H1 (cell line): ENCODE results near the gene CALY.

Source experiments
- ATF2 ChIP-seq: IDR thresholded peaks from 2 replicates; pipeline ENCODE4 v1.6.1; 2012; ENCODE audit warnings: low read length, inconsistent platforms
- CHD1 ChIP-seq: IDR thresholded peaks from 2 replicates; pipeline ENCODE4 v1.6.1; 2012; ENCODE audit warnings: low read depth, low read length, improper control_type of control experiment
- CHD2 ChIP-seq: IDR thresholded peaks from 2 replicates; pipeline ENCODE4 v1.6.1; 2012; ENCODE audit warnings: low read length, improper control_type of control experiment
- HDAC6 ChIP-seq: IDR thresholded peaks from one replicate; pipeline ENCODE4 v1.7.1; 2012; ENCODE audit warnings: low read depth, mild to moderate bottlenecking, inconsistent platforms, low read length, moderate library complexity
- SUZ12 ChIP-seq: fragments of 200-600 bp; sonication (generic); IDR thresholded peaks from 2 replicates; pipeline ENCODE4 v1.6.1; 2012; ENCODE audit warnings: mild to moderate bottlenecking, inconsistent platforms, low read length, moderate library complexity, mixed read lengths
- TAF1 ChIP-seq: IDR thresholded peaks from 2 replicates; pipeline ENCODE4 v1.6.1; 2011; ENCODE audit warnings: mild to moderate bottlenecking, low read depth, low read length
- ZNF274 ChIP-seq: IDR thresholded peaks from 2 replicates; pipeline ENCODE4 v1.7.0; 2012; ENCODE audit warnings: low read length, borderline replicate concordance; ENCODE audit errors: extremely low read depth
- TF ChIP-seq, protein P1 (sequence below): IDR thresholded peaks from 2 replicates; pipeline ENCODE4 v1.6.1; 2012; ENCODE audit warnings: inconsistent platforms
- TF ChIP-seq, protein P2 (sequence below), 3 experiments: IDR thresholded peaks; 1 replicate in 2 of 3; 2 replicates in 1 of 3; pipeline versions ENCODE4 v1.5.1 to v1.6.1; 2011; ENCODE audit warnings: low read length in 3 of 3, mild to moderate bottlenecking in 3 of 3, inconsistent platforms in 2 of 3, low read depth in 1 of 3, moderate library complexity in 1 of 3; ENCODE audit not compliant: insufficient read depth in 1 of 3; ENCODE audit errors: control extremely low read depth in 1 of 3

DNA sequence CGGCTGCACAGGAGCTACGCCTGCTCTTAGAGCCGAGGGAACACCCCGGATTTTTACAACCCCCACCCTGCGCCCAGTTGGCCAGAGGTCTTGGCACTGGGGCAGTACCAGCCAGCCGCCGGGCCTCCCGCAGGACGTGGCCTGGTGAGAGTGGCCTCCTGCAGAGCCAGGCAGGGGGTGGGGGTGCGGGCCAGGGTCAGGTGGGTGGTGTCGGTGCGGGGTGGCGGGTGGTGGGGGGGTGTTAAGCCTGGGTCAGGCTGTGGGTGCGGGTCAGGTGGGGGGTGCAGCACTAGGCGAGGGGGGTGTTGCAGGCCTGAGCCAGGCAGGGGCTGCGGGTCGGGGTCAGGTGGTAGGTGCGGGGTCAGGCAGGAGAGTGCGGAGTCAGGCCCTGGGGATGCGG, 35.8 kb upstream of the CALY start:
- TF ChIP-seq ATF2, result no peak
- no peak for TF ChIP-seq HDAC6
- TF ChIP-seq CHD2, result no peak
- no peak for TF ChIP-seq TAF1
- TF ChIP-seq, protein P1, sequence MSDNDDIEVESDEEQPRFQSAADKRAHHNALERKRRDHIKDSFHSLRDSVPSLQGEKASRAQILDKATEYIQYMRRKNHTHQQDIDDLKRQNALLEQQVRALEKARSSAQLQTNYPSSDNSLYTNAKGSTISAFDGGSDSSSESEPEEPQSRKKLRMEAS, result no peak
- TF ChIP-seq, protein P2, sequence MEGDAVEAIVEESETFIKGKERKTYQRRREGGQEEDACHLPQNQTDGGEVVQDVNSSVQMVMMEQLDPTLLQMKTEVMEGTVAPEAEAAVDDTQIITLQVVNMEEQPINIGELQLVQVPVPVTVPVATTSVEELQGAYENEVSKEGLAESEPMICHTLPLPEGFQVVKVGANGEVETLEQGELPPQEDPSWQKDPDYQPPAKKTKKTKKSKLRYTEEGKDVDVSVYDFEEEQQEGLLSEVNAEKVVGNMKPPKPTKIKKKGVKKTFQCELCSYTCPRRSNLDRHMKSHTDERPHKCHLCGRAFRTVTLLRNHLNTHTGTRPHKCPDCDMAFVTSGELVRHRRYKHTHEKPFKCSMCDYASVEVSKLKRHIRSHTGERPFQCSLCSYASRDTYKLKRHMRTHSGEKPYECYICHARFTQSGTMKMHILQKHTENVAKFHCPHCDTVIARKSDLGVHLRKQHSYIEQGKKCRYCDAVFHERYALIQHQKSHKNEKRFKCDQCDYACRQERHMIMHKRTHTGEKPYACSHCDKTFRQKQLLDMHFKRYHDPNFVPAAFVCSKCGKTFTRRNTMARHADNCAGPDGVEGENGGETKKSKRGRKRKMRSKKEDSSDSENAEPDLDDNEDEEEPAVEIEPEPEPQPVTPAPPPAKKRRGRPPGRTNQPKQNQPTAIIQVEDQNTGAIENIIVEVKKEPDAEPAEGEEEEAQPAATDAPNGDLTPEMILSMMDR (IDR thresholded peaks at IDR 0.05; ENCODE audit: control extremely low read depth in 1 of 3, insufficient read depth in 1 of 3, low read depth in 1 of 3, low read length in 3 of 3), result no peak
- no peak for TF ChIP-seq SUZ12
- no peak for TF ChIP-seq ZNF274
- no peak for TF ChIP-seq CHD1
